Islet of Langerhans (tissue), 1 donor: ENCODE measurements around the gene CADM4.
"Not testable (repeated sequence)": the region's sequence is repeated elsewhere in the genome, so short reads cannot be mapped to it uniquely, and the experiment has no call there.

ENCODE experiments used
- FAIRE-seq: peaks from one replicate; lab custom pipeline; 2011; peaks lifted over from hg19 to GRCh38; lab: Jason Lieb, UNC

The CADM4 gene

DNA sequence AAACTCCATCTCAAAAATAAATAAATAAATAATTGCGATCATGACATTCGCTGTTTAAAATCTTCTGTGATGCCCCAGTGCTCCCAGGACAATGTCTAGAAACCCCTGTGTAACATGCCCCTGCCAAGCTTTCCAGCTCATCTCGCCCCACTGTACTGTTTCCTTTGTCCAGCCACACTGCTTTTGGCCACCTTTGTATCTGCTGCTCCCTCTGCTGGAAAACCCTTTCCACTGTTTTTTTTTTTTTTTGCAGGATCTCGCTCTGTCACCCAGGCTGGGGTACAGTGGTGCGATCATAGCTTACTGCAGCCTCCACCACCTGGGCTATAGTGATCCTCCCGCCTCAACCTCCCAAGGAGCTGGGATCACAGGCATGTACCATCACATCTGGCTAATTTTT, 22.8 kb upstream of the CADM4 start:
- FAIRE-seq, result no peak

DNA sequence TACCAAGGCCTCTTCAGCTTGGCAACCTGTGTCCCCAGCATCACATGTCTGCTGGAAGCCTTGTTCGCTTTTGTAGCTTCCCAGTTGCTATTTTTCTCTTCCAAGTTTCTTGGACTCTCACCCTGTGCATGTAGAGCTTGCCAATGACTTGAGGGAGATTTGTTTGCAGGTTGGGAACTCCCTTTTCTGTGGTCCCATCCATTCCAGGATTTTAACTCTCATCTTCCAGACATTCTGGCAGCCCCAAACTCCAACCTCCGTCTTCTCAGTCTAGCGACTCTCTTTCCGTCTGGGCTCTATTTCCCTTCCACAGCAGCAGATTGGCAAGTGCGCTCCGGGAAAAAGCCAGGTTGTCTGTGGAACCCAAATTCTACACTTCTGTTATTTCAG, 21.3 kb upstream of the CADM4 start:
- FAIRE-seq, result no peak

DNA sequence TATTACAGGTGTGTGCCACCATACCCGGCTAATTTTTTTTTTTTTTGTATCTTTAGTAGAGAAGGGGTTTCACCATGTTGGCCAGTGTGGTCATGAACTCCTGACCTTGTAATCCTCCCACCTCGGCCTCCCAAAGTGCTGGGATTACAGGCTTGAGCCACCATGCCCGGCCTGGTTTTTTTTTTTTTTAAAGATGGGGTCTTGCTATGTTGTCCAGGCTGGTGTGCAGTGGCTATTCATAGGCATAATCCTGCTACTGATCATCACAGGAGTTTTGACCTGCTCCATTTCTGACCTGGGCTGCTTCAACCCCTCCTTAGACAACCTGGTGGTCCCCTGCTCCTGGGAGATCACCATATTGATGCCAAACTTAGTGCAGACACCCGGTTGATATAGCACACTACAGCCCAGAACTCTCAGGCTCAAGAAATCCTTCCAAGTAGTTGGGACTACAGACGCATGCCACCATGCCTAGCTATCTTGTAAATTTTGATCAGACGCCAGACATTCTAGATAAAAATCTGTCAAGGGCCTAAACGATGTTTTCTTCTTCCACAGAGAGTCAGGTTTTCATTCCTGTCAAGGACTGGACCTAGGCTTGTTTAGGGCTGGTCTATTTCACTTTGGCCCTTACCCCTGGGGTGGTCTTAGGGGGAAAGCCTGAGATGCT, 20.8 kb upstream of the CADM4 start:
- FAIRE-seq, result no peak

DNA sequence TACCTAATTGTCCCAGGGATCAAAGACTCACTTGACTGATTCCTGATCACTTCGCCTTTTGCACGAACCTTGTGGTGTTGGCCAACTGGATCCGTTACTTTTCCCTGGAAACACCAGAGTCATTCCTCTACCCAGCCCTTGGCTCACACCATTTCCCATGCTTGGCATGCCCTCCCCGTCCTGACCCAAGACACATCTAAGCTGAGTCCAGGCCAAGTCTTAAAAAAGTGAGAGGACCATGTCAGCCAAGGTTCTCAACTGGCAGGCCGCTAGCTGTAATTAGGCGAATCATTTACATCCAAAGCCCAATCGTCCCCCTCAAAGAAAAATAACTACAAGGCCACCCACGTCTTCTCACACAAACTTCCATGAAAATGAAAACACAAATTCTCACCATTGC, 18.8 kb upstream of the CADM4 start:
- FAIRE-seq, result no peak

DNA sequence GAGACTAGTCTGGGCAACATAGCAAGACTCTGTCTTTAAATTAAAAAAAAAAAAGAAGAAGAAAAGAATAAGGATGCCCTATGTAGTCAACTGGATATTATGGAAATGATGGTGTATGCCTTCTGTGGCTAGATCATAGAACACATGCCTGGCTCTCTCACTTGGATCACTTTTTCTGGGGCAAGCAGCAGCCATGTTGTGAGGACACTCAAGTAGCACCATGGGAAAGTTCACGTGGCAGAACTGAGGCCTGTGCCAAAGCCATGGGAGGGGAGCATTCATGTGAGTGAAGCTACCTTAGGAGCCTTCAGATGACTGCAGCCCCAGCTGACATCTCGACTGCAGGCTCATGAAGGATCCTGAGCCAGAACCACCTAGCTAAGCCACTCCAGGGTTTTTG, 18.4 kb upstream of the CADM4 start:
- no peak for FAIRE-seq

DNA sequence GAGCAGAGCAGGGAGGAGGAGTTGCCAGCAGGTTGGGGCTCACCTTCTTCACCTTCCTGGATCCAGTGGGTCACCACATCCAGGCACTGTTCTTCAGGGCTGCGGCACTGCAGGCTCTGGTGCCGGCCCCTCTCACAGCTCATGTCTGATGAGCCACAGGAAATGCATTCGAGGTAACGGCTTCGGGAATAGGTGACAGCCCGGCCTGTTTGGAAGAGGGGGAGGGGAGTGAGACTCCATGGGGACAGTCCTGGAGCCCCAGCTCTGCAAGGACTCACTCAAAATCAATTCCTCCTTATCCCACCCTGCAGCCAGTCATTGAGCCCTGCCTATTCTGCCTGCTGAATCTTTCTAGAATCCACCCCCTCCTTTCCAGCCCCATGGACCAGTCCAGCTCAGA, 16.8 kb upstream of the CADM4 start:
- FAIRE-seq, result no peak

DNA sequence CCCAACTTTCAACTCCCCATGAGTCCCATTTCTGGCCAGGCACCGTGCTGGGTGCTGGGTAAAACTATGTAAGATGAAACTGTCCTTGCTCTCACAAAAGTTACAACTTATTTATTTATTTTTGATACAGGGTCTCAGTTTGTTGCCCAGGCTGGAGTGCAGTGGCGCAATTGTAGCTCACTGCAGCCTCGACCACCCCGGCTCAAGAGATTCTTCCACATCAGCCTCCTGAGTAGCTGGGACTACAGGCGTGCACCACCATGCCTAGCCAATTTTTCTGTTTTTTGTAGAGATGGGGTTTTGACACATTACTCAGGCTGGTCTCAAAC, 12.9 kb upstream of the CADM4 start:
- FAIRE-seq, result no peak

DNA sequence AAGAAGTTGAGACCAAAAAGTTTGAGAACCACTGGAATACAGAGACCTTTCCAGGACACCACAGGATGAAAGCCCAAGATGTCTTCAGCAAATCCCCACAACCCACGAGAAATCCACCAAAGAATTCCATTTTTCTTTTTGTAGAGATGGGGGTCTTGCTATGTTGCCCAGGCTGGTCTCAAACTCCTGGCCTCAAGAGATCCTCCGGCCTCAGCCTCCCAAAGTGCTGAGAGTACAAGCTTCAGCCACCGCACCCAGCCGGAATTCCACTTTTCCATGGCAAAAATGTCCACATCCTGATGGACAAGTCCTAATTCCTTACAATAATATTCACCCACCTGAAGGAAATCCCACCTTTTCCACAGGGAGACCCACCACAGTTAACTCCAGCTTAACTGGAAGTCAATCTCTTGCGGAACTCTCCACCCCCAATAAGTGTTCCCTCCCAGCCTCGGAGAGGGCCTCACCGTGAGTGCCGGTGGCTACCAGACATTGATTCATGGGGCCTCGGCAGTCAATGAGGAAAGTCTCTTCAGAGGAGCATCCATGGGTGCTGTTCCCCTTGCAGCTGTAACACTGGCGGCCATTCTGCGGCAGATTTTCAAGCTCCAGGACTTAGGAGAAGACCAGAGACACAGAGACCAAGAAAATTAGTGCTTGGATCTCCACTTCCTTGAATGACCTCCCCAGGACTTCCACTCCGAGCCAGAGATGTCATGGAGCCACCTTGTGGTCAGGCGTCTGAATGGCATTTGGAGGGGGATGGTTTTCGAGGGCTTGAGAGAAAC, 12.3 kb upstream of the CADM4 start:
- no peak for FAIRE-seq

DNA sequence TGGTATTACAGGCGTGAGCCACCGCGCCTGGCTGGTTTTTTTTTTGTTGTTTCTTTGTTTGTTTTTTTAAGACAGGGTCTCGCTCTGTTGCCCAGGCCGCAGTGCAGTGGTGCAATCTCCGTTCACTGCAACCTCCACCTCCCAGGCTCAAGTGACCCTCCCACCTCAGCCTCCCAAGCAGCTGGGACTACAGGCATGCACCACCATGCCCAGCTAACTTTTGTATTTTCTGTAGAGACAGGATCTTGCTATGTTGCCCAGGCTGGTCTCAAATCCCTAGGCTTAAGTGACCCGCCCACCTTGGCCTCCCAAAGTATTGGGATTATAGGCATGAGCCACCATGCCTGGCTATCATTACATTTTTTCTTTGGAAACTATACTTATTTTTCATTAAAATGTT, 10.6 kb upstream of the CADM4 start:
- not testable (repeated sequence) for FAIRE-seq

DNA sequence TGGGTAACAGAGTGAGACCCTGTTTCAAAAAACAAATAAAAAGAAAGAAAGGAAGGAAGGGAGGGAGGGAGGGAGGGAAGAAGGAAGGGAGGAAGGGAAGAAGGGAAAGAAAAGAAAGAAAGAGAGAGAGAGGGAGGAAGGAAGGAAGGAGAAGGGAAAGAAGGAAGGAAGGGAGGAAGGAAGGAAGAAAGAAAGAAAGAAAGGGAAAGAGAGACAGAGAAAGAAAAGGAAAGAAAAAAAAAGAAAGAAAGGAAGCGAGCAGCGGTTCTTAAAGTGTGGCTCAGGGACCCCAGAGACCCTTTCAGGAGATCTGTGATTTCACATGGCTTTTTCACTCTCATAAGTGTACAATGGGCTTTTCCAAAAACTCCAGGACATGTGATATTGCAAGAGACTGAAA, 9.9 kb upstream of the CADM4 start:
- no peak for FAIRE-seq

DNA sequence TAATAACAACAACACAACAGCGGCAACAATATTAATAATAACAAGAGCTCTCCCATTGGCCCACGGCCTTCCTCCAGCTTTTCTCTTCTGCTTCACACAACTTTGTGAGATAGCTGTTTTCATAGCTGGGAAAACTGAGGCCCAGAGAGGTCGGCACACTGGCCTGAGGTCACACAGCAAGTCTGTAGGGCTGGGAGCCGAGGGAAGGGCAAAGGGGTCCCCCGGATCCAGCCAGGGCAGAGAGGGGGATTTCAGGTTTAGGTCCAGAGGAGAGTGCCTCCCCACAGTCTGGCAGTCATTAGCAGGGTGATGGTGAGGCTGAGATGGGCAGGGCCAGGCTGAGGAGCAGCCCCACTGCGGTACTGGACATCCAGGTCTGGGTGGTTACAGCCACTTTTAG, 9.0 kb upstream of the CADM4 start:
- FAIRE-seq, result no peak

DNA sequence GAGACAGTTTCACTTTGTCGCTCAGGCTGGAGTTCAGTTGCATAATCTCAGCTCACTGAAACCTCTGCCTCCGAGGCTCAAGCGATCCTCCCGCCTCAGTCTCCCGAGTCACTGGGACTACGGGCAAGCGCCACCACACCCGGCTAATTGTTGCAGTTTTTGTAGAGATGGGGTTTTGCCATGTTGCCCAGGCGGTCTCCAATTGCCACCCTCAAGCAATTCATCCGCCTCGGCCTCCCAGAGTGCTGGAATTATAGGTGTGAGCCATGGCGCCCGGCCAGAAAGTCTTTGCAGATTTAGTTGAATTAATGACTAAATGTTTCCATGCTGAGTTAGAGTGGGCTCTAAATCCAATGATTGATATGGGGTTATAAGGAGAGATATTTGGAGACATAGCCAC, 4.5 kb upstream of the CADM4 start:
- FAIRE-seq, result no peak

DNA sequence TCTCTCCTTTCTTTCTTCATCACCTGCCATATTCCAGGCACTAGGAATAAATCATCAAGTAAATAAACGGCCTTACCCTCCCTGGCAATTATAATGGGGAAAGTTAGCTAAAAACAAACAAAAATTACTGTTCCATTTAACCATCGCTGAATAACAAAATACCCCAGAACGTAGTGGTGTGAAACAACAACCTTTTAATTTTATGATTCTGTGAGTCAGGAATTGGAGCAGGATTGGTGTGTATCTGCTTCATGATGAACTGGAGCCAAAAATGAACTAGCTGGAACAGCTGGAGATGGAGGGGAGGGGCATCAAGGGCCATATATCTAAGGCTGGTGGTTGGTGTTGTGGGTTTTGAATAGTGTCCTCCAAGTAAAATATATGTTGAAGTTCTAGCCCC, 3.7 kb upstream of the CADM4 start:
- FAIRE-seq, result no peak

DNA sequence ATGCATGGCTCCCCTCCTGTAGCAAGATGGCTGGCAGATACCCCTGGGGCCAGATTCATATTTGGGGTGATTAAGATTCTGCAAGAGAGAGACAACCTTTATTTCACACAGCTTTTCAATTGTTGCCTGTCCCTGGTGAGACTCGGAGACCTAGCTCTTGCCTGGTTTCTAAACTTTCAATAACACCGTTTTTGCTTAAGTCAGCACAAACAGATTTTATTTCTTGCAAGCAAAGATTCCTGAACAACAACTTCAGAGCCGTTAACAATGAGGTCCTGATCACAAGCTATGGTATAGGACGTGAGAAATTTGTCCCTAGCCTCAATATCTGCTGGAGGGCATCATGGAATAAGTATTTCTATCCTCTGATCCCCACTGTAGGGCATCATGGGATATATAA, 2.9 kb upstream of the CADM4 start:
- FAIRE-seq, result no peak

DNA sequence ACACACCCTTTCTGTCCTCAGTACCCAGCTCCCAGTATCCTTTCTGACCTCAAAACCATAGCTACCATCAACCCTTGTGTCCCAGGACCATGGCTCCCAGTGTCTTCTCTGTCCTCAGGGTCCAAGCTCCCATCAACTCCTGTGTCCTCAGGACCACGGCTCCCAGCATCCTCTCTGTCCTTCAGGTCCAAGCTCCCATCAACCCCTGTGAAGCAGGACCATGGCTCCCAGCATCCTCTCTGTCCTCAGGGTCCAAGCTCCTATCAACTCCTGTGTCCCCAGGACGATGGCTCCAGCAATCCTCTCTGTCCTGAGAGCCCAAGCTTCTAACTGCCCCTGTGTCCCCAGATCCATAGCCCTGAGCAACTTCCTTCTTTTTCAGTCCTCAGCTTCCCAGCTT, 1.7 kb upstream of the CADM4 start:
- no peak for FAIRE-seq

DNA sequence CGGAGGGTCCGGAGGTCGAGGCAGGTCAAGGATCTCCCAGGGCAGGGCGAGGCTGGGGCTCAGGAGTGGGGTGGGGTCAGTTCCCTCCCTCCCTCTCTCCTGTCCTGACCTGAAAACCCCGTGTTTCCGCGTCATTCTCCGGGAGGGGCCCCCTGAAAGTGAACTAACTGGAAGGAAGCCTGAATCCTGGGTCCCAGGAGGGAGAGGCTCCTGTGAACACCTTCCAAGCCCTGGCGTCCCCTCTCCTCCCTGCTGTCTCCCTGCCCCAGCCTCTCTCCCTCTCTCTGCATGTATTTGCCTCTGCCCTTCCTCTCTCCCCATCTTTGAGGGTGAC, 741 bp upstream of the CADM4 start:
- FAIRE-seq, result no peak

DNA sequence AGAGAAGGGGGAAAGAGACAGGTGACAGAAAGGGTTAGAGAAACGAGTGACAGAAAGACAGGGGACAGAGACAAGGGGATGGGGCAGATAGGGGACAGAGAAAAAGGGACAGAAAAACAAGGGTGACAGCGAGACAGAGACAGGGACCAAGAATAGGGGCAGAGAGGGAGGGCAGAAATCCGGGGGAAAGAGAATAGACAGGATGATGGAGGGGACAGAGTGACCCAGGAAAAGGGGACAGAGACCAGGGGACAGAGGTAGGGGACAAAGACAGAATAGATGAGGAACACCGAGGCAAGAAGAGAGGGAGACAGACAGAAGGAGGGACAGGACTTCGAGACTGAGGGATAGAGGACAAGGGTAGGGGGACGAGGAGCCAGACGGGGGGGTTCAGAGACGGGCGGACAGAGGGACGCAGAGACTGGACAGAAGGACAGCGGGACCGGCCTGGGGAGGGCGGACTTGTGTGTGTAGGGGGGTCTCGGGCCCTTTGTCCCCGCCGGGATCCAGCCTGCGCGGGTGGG, 593 bp downstream of the CADM4 start:
- no peak for FAIRE-seq

DNA sequence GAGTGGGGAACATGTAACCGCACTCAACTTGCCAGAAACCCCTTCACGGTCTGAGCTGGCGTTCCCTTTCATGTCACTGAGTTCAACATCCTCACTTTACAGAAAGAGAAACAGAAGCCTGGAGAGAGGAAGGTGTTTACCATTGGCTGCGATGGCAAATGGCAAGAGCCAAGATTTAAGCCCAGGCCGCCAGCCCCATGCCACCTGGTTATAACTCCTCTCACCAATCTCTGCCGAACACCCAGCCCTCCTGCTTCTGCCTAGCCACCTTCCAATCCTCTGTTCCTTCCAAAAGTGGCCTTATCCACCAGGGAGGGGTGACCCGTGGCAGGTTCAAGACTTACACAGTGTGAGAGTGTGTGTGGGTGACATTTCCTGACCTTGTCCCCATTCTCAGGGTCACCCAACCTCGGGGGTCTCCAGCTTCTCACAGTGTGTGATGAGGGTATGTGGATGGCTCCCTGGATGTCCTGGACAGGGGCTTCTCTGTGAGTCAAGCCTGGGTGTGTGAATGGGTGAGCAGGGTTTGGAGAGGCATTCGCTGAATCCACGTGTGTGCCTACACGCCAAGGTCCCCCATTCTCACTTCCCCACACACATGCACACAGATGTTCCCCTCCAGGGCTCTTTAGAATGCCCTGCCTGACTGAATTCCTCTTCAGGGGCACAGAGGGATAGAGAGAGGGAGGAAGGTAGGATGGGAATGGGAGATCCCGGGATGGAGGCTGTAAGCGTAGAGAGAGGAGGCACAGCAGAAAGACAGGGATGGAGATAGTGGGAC, 1.2 kb downstream of the CADM4 start:
- no peak for FAIRE-seq

DNA sequence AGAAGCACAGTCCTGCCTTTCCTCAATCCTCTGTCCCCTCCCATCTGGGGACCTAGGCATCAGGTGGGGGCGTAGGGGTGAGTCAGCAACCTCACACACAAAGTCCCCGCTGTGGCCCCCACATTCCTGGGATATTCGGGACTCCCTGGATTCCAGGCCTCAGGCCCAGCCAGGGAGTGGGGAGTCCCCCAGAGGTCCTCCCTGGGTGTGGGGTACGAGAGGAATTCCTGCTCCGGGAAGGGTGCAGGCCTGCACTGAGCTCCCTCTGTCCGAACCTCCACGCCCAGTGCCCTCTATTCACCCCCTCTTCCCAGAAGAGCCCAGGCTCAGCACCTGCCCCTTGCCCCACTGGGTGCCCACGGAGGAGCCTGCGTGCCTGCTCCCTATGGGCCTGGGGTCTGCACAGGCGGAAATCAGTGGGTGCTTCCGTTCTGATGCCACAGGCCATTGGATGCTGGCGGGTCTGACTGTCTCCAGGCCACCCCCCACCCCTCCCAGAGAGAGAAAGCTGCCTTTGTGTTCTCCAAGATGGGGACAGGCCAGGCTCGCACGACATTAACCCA, 3.4 kb downstream of the CADM4 start:
- no peak for FAIRE-seq

DNA sequence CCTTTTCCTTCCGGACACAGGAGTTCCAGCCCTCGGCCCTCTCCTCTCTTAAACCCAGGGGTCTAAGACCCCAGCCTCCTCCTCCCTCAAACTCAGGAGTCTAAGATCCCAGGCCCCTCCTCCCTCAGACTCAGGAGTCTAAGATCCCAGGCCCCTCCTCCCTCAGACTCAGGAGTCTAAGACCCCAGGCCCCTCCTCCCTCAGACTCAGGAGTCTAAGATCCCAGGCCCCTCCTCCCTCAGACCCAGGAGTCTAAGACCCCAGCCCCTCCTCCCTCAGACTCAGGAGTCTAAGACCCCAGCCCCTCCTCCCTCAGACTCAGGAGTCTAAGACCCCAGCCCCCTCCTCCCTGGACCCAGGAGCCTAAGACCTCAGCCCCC, 4.1 kb downstream of the CADM4 start:
- FAIRE-seq, result not testable (repeated sequence)

DNA sequence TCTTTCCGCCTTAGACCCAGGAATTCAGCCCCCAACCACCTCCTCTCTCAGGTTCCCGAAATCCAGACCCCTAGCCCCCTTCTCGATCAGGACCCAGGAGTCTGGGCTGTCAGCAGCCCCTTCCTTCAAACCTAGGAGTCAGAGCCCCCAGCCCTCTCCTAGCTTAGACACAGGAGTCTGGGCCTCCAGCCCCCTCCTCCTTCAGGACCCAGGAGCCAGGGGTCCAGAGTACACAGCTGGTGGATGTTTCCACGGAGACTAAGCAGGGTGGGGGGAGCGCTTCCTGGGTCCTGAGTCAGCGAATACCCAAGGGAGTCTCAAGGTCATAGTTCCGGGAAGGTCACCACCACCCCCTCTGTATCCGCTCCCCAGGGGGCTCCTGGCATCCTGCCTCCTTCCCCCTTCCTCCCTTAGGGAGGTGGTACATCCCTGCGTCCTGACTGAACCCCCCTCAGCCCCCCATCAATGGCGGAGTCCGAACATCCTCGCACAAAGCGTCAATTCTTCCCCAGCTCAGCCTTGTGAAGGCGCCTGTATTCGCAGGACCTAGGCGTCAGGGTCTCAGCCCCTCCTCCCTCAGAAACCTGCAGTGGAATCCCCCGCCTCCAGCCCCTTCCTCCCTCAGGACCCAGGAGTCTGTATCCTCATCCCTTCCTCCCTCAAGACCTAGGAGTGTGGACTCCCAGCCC, 4.6 kb downstream of the CADM4 start:
- FAIRE-seq, result no peak

DNA sequence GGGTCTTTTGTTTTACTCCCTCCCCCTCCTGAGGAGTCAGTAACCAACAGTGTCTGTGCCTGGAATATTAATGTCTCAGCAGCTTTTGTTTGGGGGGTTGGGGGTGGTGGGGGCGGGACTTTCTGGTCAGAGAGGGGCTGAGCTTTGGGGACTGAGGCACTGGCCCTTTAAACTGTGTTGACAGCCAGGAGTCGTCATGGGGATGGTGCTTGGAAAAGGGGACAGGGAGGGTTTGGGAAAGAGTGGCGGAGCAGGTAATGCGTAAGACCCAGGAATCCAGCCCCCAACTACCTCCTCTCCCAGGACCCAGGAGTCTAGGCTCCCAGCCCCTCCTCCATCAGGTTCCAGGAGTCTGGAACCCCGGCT, 5.2 kb downstream of the CADM4 start:
- FAIRE-seq, result no peak

DNA sequence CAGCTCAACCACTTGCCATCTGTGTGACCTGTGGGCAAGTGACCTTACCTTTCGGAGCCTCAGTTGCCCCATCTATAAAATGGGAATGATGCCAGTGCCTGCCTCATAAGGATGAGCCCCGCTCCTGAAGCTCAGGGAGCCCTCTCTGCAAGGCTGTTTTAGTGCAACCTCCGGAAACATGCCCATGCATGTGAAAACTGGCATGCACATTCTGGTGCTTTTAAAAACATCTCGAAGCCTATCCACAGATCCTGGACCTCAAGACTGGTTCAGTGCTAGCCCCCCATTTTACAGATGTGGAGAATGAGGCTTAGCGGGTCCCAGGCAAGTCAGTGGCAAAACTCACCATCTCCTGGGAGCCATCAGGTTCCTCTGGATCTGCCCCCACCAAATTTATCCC, 5.6 kb downstream of the CADM4 start:
- FAIRE-seq, result no peak
